Measurements from ENCODE around the gene TRIML1. TPM values are rescaled to one million over a fixed set of nuclear protein-coding genes. Genes with fewer than 3 reads are reported as not detected.

TRIML1 gene
- total and polyA plus RNA-seq, 10 of the 15 experiments (the other 5 are each of a cell fraction or from before 2014, with no cell fraction given), result not detected

DNA sequence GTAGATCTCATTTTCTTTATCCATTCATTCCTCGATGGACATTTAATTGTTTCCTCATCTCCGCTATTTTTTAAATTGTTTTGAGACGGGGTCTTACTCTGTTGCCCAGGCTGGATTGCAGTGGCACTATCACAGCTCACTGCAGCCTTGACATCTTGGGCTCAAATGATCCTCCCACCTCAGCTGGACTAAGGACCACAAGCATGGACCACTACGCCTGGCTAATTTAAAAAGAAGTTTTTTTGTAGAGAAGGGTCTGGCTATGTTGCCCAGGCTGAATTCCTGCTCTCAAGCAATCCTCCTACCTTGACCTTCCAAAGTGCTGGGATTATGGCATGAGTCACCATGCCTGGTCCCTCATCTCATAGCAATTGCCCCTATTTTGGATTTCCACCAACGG, 7.0 kb upstream of the TRIML1 start:
- CTCF ChIA-PET, result no interaction called here
- FAIRE-seq (no peak), ATAC-seq (no peak), DNase-seq (ENCODE audit: low read depth, low spot score) (no peak)
- no TSS peak for BruUV-seq (replicated peaks)
- SMC1A ChIA-PET (ENCODE audit: uncharacterized antibody, unreplicated experiment), result no interaction called here
- intact Hi-C loops (cut with micrococcal nuclease; ENCODE audit: unreplicated experiment) (no loop called here), in situ Hi-C loops (cut with MboI) (no loop called here)
- no peak overlapping the region for H3K27ac ChIP-seq (ENCODE audit: control insufficient read depth, insufficient read depth)
- 15% methylated on average over 5 of the region's 5 CpGs for WGBS (ENCODE audit: insufficient coverage, insufficient replicate concordance, low lambda C conversion rate, missing lambda C conversion rate)
- no peak overlapping the region for H3K9ac ChIP-seq (ENCODE audit: control insufficient read depth, insufficient read depth, low read length)
- no peaks in the 10 kb centered on the region for H3K27me3 ChIP-seq (replicated peaks in 1 of 2; ENCODE audit: control insufficient read depth in 2 of 2, insufficient read depth in 2 of 2, low read length in 1 of 2)
- POLR2A ChIA-PET, result no interaction called here
- H2AFZ ChIP-seq (ENCODE audit: control insufficient read depth, low read depth, low read length), result no peak overlapping the region
- H4K20me1 ChIP-seq (ENCODE audit: control insufficient read depth, insufficient read depth), result no peaks in the 10 kb centered on the region
- RAD21 ChIA-PET (ENCODE audit: unreplicated experiment), result no interaction called here
- no peaks in the 10 kb centered on the region for H3K36me3 ChIP-seq (ENCODE audit: control insufficient read depth in 2 of 2, insufficient read depth in 2 of 2, low read length in 1 of 2)
- no peaks in the 10 kb centered on the region for H3K79me2 ChIP-seq (ENCODE audit: control insufficient read depth, insufficient read depth, low read length)
- no peak overlapping the region for H3K4me3 ChIP-seq
- H3K4me2 ChIP-seq (ENCODE audit: control insufficient read depth, insufficient read depth), result no peak overlapping the region
- H3K4me1 ChIP-seq (ENCODE audit: control insufficient read depth, insufficient read depth, low read length), result no peaks in the 10 kb centered on the region
- H3K9me3 ChIP-seq (replicated peaks; ENCODE audit: control insufficient read depth, insufficient read depth, low read length), result no peaks in the 10 kb centered on the region
- TF ChIP-seq FOS (IDR thresholded peaks at IDR 0.05; ENCODE audit: borderline replicate concordance, extremely low read depth, insufficient read length), result no peak
- no peak for TF ChIP-seq RAD51 (IDR thresholded peaks at IDR 0.05)
- no peak for TF ChIP-seq SREBF2 (IDR thresholded peaks at IDR 0.05; ENCODE audit: low read length)
- no peak for TF ChIP-seq MTA3 (IDR thresholded peaks at IDR 0.05; ENCODE audit: borderline replicate concordance, low read length)
- TF ChIP-seq EP300 (IDR thresholded peaks at IDR 0.05; ENCODE audit: borderline replicate concordance in 1 of 2, control insufficient read depth in 1 of 2, low read depth in 2 of 2, low read length in 2 of 2), result no peak
- TF ChIP-seq, protein P1, sequence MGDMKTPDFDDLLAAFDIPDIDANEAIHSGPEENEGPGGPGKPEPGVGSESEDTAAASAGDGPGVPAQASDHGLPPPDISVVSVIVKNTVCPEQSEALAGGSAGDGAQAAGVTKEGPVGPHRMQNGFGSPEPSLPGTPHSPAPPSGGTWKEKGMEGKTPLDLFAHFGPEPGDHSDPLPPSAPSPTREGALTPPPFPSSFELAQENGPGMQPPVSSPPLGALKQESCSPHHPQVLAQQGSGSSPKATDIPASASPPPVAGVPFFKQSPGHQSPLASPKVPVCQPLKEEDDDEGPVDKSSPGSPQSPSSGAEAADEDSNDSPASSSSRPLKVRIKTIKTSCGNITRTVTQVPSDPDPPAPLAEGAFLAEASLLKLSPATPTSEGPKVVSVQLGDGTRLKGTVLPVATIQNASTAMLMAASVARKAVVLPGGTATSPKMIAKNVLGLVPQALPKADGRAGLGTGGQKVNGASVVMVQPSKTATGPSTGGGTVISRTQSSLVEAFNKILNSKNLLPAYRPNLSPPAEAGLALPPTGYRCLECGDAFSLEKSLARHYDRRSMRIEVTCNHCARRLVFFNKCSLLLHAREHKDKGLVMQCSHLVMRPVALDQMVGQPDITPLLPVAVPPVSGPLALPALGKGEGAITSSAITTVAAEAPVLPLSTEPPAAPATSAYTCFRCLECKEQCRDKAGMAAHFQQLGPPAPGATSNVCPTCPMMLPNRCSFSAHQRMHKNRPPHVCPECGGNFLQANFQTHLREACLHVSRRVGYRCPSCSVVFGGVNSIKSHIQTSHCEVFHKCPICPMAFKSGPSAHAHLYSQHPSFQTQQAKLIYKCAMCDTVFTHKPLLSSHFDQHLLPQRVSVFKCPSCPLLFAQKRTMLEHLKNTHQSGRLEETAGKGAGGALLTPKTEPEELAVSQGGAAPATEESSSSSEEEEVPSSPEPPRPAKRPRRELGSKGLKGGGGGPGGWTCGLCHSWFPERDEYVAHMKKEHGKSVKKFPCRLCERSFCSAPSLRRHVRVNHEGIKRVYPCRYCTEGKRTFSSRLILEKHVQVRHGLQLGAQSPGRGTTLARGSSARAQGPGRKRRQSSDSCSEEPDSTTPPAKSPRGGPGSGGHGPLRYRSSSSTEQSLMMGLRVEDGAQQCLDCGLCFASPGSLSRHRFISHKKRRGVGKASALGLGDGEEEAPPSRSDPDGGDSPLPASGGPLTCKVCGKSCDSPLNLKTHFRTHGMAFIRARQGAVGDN (IDR thresholded peaks at IDR 0.05), result no peak
- TF ChIP-seq, protein P2, sequence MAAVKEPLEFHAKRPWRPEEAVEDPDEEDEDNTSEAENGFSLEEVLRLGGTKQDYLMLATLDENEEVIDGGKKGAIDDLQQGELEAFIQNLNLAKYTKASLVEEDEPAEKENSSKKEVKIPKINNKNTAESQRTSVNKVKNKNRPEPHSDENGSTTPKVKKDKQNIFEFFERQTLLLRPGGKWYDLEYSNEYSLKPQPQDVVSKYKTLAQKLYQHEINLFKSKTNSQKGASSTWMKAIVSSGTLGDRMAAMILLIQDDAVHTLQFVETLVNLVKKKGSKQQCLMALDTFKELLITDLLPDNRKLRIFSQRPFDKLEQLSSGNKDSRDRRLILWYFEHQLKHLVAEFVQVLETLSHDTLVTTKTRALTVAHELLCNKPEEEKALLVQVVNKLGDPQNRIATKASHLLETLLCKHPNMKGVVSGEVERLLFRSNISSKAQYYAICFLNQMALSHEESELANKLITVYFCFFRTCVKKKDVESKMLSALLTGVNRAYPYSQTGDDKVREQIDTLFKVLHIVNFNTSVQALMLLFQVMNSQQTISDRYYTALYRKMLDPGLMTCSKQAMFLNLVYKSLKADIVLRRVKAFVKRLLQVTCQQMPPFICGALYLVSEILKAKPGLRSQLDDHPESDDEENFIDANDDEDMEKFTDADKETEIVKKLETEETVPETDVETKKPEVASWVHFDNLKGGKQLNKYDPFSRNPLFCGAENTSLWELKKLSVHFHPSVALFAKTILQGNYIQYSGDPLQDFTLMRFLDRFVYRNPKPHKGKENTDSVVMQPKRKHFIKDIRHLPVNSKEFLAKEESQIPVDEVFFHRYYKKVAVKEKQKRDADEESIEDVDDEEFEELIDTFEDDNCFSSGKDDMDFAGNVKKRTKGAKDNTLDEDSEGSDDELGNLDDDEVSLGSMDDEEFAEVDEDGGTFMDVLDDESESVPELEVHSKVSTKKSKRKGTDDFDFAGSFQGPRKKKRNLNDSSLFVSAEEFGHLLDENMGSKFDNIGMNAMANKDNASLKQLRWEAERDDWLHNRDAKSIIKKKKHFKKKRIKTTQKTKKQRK (IDR thresholded peaks at IDR 0.05; ENCODE audit: low read depth, low read length), result no peak
- TF ChIP-seq, protein P3, sequence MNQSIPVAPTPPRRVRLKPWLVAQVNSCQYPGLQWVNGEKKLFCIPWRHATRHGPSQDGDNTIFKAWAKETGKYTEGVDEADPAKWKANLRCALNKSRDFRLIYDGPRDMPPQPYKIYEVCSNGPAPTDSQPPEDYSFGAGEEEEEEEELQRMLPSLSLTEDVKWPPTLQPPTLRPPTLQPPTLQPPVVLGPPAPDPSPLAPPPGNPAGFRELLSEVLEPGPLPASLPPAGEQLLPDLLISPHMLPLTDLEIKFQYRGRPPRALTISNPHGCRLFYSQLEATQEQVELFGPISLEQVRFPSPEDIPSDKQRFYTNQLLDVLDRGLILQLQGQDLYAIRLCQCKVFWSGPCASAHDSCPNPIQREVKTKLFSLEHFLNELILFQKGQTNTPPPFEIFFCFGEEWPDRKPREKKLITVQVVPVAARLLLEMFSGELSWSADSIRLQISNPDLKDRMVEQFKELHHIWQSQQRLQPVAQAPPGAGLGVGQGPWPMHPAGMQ (IDR thresholded peaks at IDR 0.05; ENCODE audit: borderline replicate concordance), result no peak
- no peak for TF ChIP-seq SMAD5 (IDR thresholded peaks at IDR 0.05; ENCODE audit: low read depth)
- no peak for TF ChIP-seq IKZF1 (conservative IDR thresholded peaks at IDR 0.05)
- no peak for TF ChIP-seq TAF1 (IDR thresholded peaks at IDR 0.05; ENCODE audit: borderline replicate concordance, low read depth, low read length)
- no peak for TF ChIP-seq ZNF217 (IDR thresholded peaks at IDR 0.05)
- TF ChIP-seq ZSCAN29 (IDR thresholded peaks at IDR 0.05), result no peak
- TF ChIP-seq CBX3 (IDR thresholded peaks at IDR 0.05; ENCODE audit: borderline replicate concordance, low read depth), result no peak
- TF ChIP-seq, protein P4, sequence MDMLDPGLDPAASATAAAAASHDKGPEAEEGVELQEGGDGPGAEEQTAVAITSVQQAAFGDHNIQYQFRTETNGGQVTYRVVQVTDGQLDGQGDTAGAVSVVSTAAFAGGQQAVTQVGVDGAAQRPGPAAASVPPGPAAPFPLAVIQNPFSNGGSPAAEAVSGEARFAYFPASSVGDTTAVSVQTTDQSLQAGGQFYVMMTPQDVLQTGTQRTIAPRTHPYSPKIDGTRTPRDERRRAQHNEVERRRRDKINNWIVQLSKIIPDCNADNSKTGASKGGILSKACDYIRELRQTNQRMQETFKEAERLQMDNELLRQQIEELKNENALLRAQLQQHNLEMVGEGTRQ (IDR thresholded peaks at IDR 0.05; ENCODE audit: borderline replicate concordance, low read depth, low read length), result no peak
- no peak for TF ChIP-seq YY1 (IDR thresholded peaks at IDR 0.05; ENCODE audit: low read depth, low read length)

All from GM12878 (cell line).